PFSK-1 (cell line): ENCODE measurements around the gene ADCY2.

Source experiments
- POLR2AphosphoS5 ChIP-seq: IDR thresholded peaks from 2 replicates; pipeline ENCODE4 v1.6.1; 2012; ENCODE audit warnings: low read depth, mild to moderate bottlenecking, control low read depth, low read length, moderate library complexity
- TAF1 ChIP-seq: IDR thresholded peaks from 2 replicates; pipeline ENCODE4 v1.6.1; 2012; ENCODE audit warnings: low read length, control low read depth, borderline replicate concordance; ENCODE audit not compliant: insufficient read depth
- TF ChIP-seq, protein P1 (sequence below), 2 experiments: IDR thresholded peaks; 2 replicates each; pipeline versions ENCODE4 v1.6.1 to v1.8.0; 2011 to 2012; ENCODE audit warnings: low read depth in 2 of 2, low read length in 2 of 2, control low read depth in 1 of 2, inconsistent platforms in 1 of 2, mild to moderate bottlenecking in 1 of 2, moderate library complexity in 1 of 2; ENCODE audit not compliant: insufficient read depth in 1 of 2

DNA sequence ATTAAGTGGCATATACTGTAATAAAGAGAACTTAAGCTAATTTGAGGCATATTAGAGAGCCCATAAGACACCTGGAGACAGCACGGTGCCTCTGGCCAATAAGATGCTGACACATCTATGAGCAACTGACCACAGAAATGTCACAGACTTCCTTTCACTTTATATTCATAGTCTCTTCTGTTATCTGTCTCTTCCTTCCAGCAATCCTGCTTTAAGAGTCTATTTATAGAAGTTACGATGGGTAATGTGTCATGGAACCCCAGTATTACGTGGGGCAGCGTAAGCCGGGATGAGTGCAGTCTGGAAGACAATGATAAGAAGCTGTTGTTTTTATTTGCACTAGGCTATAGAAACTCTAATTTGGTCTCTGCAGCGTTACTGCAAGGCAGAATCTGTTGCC, 318.2 kb downstream of the ADCY2 start:
- TF ChIP-seq, protein P1, sequence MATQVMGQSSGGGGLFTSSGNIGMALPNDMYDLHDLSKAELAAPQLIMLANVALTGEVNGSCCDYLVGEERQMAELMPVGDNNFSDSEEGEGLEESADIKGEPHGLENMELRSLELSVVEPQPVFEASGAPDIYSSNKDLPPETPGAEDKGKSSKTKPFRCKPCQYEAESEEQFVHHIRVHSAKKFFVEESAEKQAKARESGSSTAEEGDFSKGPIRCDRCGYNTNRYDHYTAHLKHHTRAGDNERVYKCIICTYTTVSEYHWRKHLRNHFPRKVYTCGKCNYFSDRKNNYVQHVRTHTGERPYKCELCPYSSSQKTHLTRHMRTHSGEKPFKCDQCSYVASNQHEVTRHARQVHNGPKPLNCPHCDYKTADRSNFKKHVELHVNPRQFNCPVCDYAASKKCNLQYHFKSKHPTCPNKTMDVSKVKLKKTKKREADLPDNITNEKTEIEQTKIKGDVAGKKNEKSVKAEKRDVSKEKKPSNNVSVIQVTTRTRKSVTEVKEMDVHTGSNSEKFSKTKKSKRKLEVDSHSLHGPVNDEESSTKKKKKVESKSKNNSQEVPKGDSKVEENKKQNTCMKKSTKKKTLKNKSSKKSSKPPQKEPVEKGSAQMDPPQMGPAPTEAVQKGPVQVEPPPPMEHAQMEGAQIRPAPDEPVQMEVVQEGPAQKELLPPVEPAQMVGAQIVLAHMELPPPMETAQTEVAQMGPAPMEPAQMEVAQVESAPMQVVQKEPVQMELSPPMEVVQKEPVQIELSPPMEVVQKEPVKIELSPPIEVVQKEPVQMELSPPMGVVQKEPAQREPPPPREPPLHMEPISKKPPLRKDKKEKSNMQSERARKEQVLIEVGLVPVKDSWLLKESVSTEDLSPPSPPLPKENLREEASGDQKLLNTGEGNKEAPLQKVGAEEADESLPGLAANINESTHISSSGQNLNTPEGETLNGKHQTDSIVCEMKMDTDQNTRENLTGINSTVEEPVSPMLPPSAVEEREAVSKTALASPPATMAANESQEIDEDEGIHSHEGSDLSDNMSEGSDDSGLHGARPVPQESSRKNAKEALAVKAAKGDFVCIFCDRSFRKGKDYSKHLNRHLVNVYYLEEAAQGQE (IDR thresholded peaks at IDR 0.05; ENCODE audit: insufficient read depth in 1 of 2, low read depth in 2 of 2, low read length in 2 of 2): no peak
- TF ChIP-seq POLR2AphosphoS5 (no peak), TAF1 (no peak)
